GM23338 (cell line): Measurements from ENCODE around the gene CCNK. TPM values are rescaled to one million over a fixed set of nuclear protein-coding genes. Genes with fewer than 3 reads are reported as not detected.

ENCODE experiments used
- ATAC-seq: fragments of 200-7000 bp; cut with Tn5 transposase; 3 replicates; pipeline ENCODE4 v1.9.1; 2020
- DNase-seq: peaks from one replicate; pipeline ENCODE4 v3.0.0-alpha.2; 2015; ENCODE audit warnings: low spot score
- H2AFZ ChIP-seq: fragments of 200-600 bp; sonication (generic); 2 replicates; pipeline ENCODE4 v1.8.0; 2016; ENCODE audit warnings: antibody characterized with exemption, mild to moderate bottlenecking, moderate library complexity
- H3F3A ChIP-seq: fragments of 200-600 bp; sonication (generic); replicated peaks from 2 replicates; pipeline ENCODE4 v1.8.0; 2017; ENCODE audit warnings: antibody characterized with exemption, mixed run types, low read depth
- H3K27ac ChIP-seq: fragments of 200-600 bp; sonication (generic); 2 replicates; pipeline ENCODE4 v1.6.1; 2016; ENCODE audit warnings: low read depth
- H3K27me3 ChIP-seq: fragments of 200-600 bp; sonication (generic); 2 replicates; pipeline ENCODE4 v1.8.0; 2016; ENCODE audit warnings: mild to moderate bottlenecking, mixed run types, moderate library complexity; ENCODE audit not compliant: insufficient read depth
- H3K36me3 ChIP-seq: fragments of 200-600 bp; sonication (generic); 2 replicates; pipeline ENCODE4 v1.8.0; 2016; ENCODE audit warnings: mild to moderate bottlenecking; ENCODE audit not compliant: insufficient read depth
- H3K4me1 ChIP-seq: fragments of 200-600 bp; sonication (generic); 2 replicates; pipeline ENCODE4 v1.8.0; 2016; ENCODE audit warnings: mild to moderate bottlenecking, moderate library complexity; ENCODE audit not compliant: insufficient read depth
- H3K4me2 ChIP-seq: fragments of 200-600 bp; sonication (generic); 2 replicates; pipeline ENCODE4 v1.7.1; 2017; ENCODE audit warnings: mixed run types
- H3K4me3 ChIP-seq: fragments of 200-600 bp; sonication (generic); 2 replicates; pipeline ENCODE4 v1.6.1; 2016; ENCODE audit warnings: mixed run types
- H3K79me2 ChIP-seq: fragments of 200-600 bp; sonication (generic); replicated peaks from 2 replicates; pipeline ENCODE4 v1.8.0; 2017; ENCODE audit warnings: mild to moderate bottlenecking; ENCODE audit not compliant: insufficient read depth
- H3K9me2 ChIP-seq: fragments of 200-600 bp; sonication (generic); 2 replicates; pipeline ENCODE4 v1.8.0; 2017; ENCODE audit not compliant: insufficient read depth
- H4K20me1 ChIP-seq: fragments of 200-600 bp; sonication (generic); replicated peaks from 2 replicates; pipeline ENCODE4 v1.8.0; 2017; ENCODE audit warnings: mild to moderate bottlenecking; ENCODE audit not compliant: insufficient read depth
- H3K27ac Mint-ChIP-seq: 2 replicates; pipeline ENCODE4 v1.8.0; 2020; ENCODE audit warnings: inconsistent platforms, mild to moderate bottlenecking, moderate library complexity, mixed read lengths
- H3K27me3 Mint-ChIP-seq: 3 replicates; pipeline ENCODE4 v1.8.0; 2022; ENCODE audit warnings: low read depth, mild to moderate bottlenecking, moderate library complexity, mixed read lengths, inconsistent platforms; ENCODE audit not compliant: insufficient read depth, poor library complexity
- H3K36me3 Mint-ChIP-seq: 3 replicates; pipeline ENCODE4 v1.8.0; 2021; ENCODE audit warnings: low read depth, mild to moderate bottlenecking, inconsistent platforms, moderate library complexity, mixed read lengths
- H3K4me1 Mint-ChIP-seq: 3 replicates; pipeline ENCODE4 v1.8.0; 2020; ENCODE audit warnings: mild to moderate bottlenecking, inconsistent platforms, mixed read lengths
- H3K4me3 Mint-ChIP-seq: 3 replicates; pipeline ENCODE4 v1.8.0; 2021; ENCODE audit warnings: moderate library complexity, mild to moderate bottlenecking, inconsistent platforms, mixed read lengths
- H3K9me3 Mint-ChIP-seq: 3 replicates; pipeline ENCODE4 v1.8.0; 2020; ENCODE audit warnings: moderate library complexity, mild to moderate bottlenecking, inconsistent platforms, mixed read lengths
- CREB1 ChIP-seq: fragments of 250-450 bp; sonication (Bioruptor Pico); IDR thresholded peaks from 2 replicates; pipeline ENCODE4 v1.5.0; 2020; ENCODE audit warnings: low read depth, mild to moderate bottlenecking, moderate library complexity
- EZH2phosphoT487 ChIP-seq: fragments of 200-600 bp; sonication (generic); IDR thresholded peaks from one replicate; pipeline ENCODE4 v1.8.1; 2018; ENCODE audit warnings: antibody characterized with exemption; ENCODE audit not compliant: unreplicated experiment
- NANOG ChIP-seq: IDR thresholded peaks from 2 replicates; pipeline ENCODE4 v1.6.1; 2016; ENCODE audit warnings: antibody characterized with exemption, borderline replicate concordance
- POLR2AphosphoS5 ChIP-seq: IDR thresholded peaks from 2 replicates; pipeline ENCODE4 v1.6.1; 2016; ENCODE audit warnings: antibody characterized with exemption, low read depth
- ZNF114 ChIP-seq: fragments of 250-450 bp; sonication (Bioruptor Pico); IDR thresholded peaks from 2 replicates; pipeline ENCODE4 v1.5.0; 2020; ENCODE audit warnings: mild to moderate bottlenecking, moderate library complexity
- ZNF331 ChIP-seq: fragments of 250-450 bp; sonication (Bioruptor Pico); IDR thresholded peaks from 2 replicates; pipeline ENCODE4 v1.5.0; 2020; ENCODE audit warnings: low read depth, mild to moderate bottlenecking, moderate library complexity
- polyA plus RNA-seq: library from polyadenylated mRNA; unstranded; fragments of >200 nt; fragmentation: Nextera tagmentation; extraction: Ambion mirVana; gene quantifications from 2 replicates; pipeline ENCODE4 v1.2.1, GENCODE V29; 2016
- total RNA-seq: library from RNA; depleted of rRNA; stranded (reverse); fragments of >200 nt; shearing (Covaris generic); gene quantifications from 2 replicates; pipeline ENCODE4 v1.2.3, GENCODE V29; 2014
- TF ChIP-seq, protein P1 (sequence below), 2 experiments: fragments of 200-600 bp in 1 of 2; sonication (generic) in 1 of 2; conservative IDR thresholded peaks; 2 replicates each; pipeline versions ENCODE4 v1.5.1 to v1.6.1; 2016 to 2017; ENCODE audit warnings: antibody characterized with exemption in 2 of 2, low read depth in 2 of 2, mild to moderate bottlenecking in 2 of 2, moderate library complexity in 1 of 2
- TF ChIP-seq, protein P2 (sequence below): IDR thresholded peaks from 2 replicates; pipeline ENCODE4 v1.6.1; 2016; ENCODE audit warnings: antibody characterized with exemption
- TF ChIP-seq, protein P3 (sequence below): IDR thresholded peaks from one replicate; pipeline ENCODE4 v1.6.1; 2018; ENCODE audit warnings: antibody characterized with exemption; ENCODE audit not compliant: unreplicated experiment

Gene CCNK
- total and polyA plus RNA-seq, 2 experiments from 2014 or later = 54.0 to 60.6 TPM

DNA sequence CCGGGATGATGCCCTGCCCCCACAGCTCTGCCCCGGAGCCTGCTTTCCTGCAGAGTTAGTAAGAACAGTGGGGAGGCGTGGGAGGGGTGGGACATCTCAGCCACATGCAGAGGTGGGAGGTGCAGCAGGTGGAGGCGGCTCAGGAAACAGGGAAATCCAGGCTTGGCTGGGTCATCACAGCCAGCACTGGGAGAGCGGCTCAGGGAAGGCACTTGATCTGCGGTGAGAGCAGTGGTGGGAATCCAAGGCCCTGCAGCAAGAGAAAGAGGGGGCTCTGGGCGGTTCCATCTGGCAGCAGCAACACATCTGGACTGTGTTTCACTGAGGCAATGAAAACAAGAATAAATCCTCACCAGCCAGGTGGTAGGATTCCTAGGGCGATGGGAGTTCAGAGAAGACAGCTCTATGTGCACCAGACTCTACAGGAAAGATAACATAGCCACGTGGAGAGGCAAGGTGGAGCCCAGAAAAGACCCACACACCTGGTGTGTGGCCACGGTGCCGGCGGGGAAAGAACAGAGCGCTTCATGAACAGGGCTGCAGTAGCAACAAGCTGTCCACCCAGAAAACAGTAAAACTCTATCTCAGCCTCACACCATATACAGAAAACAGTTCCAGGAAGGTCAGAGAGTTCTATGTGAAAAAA is 65.1 kb downstream of the CCNK start:
- Histone ChIP-seq H3K27me3 (no peaks in the 10 kb centered on the region), H3K79me2 (peaks cover 62% of the 10 kb centered on the region), H2AFZ (no peak overlapping the region), H3K27ac (no peak overlapping the region; the same call in 1 of the 2 replicates), H4K20me1 (peaks cover 27% of the 10 kb centered on the region), H3K4me2 (peak overlapping the region; percentile 57), H3K9me2 (no peaks in the 10 kb centered on the region), H3K4me1 (peaks cover 29% of the 10 kb centered on the region), H3F3A (no peaks in the 10 kb centered on the region), H3K36me3 (no peaks in the 10 kb centered on the region), H3K4me3 (no peak overlapping the region)
- TF ChIP-seq CREB1 (CRISPR knock-in tag) (no peak), POLR2AphosphoS5 (no peak), NANOG (no peak), ZNF331 (CRISPR knock-in tag) (no peak)
- TF ChIP-seq, protein P1, sequence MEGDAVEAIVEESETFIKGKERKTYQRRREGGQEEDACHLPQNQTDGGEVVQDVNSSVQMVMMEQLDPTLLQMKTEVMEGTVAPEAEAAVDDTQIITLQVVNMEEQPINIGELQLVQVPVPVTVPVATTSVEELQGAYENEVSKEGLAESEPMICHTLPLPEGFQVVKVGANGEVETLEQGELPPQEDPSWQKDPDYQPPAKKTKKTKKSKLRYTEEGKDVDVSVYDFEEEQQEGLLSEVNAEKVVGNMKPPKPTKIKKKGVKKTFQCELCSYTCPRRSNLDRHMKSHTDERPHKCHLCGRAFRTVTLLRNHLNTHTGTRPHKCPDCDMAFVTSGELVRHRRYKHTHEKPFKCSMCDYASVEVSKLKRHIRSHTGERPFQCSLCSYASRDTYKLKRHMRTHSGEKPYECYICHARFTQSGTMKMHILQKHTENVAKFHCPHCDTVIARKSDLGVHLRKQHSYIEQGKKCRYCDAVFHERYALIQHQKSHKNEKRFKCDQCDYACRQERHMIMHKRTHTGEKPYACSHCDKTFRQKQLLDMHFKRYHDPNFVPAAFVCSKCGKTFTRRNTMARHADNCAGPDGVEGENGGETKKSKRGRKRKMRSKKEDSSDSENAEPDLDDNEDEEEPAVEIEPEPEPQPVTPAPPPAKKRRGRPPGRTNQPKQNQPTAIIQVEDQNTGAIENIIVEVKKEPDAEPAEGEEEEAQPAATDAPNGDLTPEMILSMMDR (conservative IDR thresholded peaks at IDR 0.05; ENCODE audit: low read depth in 2 of 2) = no peak
- TF ChIP-seq, protein P2, sequence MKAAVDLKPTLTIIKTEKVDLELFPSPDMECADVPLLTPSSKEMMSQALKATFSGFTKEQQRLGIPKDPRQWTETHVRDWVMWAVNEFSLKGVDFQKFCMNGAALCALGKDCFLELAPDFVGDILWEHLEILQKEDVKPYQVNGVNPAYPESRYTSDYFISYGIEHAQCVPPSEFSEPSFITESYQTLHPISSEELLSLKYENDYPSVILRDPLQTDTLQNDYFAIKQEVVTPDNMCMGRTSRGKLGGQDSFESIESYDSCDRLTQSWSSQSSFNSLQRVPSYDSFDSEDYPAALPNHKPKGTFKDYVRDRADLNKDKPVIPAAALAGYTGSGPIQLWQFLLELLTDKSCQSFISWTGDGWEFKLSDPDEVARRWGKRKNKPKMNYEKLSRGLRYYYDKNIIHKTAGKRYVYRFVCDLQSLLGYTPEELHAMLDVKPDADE = no peak
- H3K4me1 Mint-ChIP-seq = peaks cover 71% of the 10 kb centered on the region
- H3K27me3 Mint-ChIP-seq = peaks cover 13% of the 10 kb centered on the region
- ATAC-seq (peak; percentile 73), DNase-seq (no peak)
- H3K27ac Mint-ChIP-seq = peak overlapping the region; percentile 58
- H3K9me3 Mint-ChIP-seq = no peaks in the 10 kb centered on the region
- no peaks in the 10 kb centered on the region for H3K36me3 Mint-ChIP-seq
- peak overlapping the region; percentile 32; the same call in 1 of the 3 replicates for H3K4me3 Mint-ChIP-seq

DNA sequence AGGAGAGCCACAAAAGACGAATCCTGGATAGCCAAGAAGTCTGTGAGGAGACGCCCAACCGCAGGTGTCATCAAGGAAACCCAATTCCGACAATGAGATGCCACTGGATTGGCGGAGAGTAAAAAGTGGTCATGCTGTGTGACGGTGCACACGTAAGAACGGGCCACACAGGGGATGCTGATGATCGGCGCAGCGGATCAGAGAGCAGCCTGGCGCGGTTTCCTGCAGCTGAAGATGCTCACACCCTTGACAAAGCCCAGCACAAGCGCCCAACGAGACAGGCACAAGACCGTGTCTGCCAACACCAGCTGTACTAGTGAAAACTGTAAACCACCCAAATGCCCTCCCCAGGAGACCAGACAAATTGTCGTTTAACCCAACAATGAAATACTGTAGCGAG is 67.0 kb downstream of the CCNK start:
- DNase-seq (no peak), ATAC-seq (no peak)
- H3K36me3 ChIP-seq = no peaks in the 10 kb centered on the region
- no peak overlapping the region for H2AFZ ChIP-seq
- peaks cover 65% of the 10 kb centered on the region for H3K4me1 Mint-ChIP-seq
- H4K20me1 ChIP-seq = peaks cover 27% of the 10 kb centered on the region
- H3K27me3 Mint-ChIP-seq = peaks cover 11% of the 10 kb centered on the region
- no peak overlapping the region for H3K4me3 ChIP-seq
- peaks cover 29% of the 10 kb centered on the region for H3K4me1 ChIP-seq
- no peaks in the 10 kb centered on the region for H3F3A ChIP-seq
- no peak overlapping the region for H3K4me2 ChIP-seq
- no peaks in the 10 kb centered on the region for H3K36me3 Mint-ChIP-seq
- no peaks in the 10 kb centered on the region for H3K9me2 ChIP-seq
- H3K4me3 Mint-ChIP-seq = no peak overlapping the region
- H3K27ac ChIP-seq = no peak overlapping the region
- no peak overlapping the region for H3K27ac Mint-ChIP-seq
- H3K79me2 ChIP-seq = peaks cover 53% of the 10 kb centered on the region
- no peaks in the 10 kb centered on the region for H3K27me3 ChIP-seq
- H3K9me3 Mint-ChIP-seq = no peaks in the 10 kb centered on the region
- TF ChIP-seq EZH2phosphoT487 (no peak), ZNF114 (CRISPR knock-in tag) (no peak)
- TF ChIP-seq, protein P1 (conservative IDR thresholded peaks at IDR 0.05; ENCODE audit: low read depth in 2 of 2) = no peak
- TF ChIP-seq, protein P2 = no peak
- TF ChIP-seq, protein P3, sequence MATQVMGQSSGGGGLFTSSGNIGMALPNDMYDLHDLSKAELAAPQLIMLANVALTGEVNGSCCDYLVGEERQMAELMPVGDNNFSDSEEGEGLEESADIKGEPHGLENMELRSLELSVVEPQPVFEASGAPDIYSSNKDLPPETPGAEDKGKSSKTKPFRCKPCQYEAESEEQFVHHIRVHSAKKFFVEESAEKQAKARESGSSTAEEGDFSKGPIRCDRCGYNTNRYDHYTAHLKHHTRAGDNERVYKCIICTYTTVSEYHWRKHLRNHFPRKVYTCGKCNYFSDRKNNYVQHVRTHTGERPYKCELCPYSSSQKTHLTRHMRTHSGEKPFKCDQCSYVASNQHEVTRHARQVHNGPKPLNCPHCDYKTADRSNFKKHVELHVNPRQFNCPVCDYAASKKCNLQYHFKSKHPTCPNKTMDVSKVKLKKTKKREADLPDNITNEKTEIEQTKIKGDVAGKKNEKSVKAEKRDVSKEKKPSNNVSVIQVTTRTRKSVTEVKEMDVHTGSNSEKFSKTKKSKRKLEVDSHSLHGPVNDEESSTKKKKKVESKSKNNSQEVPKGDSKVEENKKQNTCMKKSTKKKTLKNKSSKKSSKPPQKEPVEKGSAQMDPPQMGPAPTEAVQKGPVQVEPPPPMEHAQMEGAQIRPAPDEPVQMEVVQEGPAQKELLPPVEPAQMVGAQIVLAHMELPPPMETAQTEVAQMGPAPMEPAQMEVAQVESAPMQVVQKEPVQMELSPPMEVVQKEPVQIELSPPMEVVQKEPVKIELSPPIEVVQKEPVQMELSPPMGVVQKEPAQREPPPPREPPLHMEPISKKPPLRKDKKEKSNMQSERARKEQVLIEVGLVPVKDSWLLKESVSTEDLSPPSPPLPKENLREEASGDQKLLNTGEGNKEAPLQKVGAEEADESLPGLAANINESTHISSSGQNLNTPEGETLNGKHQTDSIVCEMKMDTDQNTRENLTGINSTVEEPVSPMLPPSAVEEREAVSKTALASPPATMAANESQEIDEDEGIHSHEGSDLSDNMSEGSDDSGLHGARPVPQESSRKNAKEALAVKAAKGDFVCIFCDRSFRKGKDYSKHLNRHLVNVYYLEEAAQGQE = no peak
